GM19023 (cell line): Measurements from ENCODE around the gene EREG.

ENCODE experiments used
- ATAC-seq: cut with Tn5 transposase; IDR thresholded peaks from one replicate; pipeline ENCODE4 v1.9.1; 2021; ENCODE audit warnings: mild to moderate bottlenecking, moderate library complexity; ENCODE audit not compliant: unreplicated experiment

EREG gene

DNA sequence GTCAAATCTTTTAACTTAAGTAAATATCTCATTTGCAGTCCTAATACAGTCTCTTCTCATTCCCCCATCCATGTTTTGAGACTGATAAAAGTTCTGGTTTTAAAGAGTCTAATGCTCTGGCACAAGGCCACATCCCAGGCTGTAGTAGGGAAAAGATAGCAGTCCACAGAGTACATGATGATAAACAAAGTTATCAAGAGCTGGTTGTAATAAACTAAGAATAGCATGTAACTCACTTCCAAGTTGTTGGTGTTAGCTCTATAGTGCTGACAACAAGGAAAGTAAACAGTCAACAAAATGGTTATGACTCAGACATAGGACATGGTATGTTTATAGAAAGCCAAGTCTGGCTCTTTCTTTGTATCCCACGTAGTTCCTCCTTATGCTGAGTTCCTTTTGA lies 58.2 kb downstream of the EREG start:
- ATAC-seq: no peak

DNA sequence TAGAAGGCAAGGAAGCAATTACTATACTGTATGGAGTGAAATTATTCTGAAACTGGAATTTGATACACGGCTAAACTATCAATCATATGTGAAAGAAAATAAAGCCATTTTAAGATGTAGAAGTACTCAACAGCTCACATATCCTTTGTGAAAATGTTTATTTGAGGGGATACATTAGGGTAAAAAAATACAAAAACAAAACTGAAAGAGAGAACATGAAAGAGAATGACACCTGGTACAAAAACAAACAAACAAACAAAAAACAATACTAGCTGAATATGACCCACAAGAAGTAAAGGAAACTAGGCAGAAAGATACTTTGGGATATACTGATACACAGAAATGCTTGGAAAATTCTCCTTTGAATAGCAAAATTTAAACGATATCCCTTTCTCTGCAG lies 59.2 kb downstream of the EREG start:
- no peak for ATAC-seq

DNA sequence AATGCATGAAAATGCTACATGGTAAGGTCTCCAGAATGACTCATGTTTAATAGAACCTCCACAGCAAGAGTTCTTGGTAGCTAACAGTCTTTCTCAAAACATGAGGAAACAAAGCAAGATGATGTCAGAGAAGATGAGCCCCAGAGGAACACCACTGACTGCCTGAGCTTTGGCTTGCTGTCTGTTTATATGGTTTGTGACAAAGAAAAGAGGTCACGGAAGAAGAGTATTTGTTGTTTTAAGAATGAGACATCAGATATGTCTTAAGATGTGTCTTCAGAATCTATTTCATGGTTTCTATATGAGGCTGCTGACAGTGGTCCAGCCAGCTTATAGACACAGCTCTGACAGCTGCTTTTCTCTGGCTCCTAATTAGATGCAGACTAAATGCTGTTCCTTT lies 61.2 kb downstream of the EREG start:
- ATAC-seq: no peak

DNA sequence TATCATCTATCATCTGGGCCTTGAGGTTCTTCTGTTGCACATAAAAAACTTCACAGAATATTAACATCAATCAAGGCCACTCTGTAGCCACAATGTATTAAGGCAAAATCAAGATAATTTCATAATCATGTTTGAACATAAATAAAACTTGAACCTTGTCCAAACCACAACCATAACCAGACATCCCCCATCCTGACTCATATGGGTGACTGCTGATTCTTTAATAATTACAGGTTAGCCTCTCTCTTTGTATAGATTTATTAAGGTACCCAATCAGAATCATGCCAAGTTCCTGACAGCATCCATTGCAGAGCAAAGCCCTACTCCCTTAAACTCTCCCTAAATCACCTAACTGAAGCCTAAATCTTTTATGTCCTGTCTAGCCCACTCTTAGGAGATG lies 63.3 kb downstream of the EREG start:
- ATAC-seq: no peak

DNA sequence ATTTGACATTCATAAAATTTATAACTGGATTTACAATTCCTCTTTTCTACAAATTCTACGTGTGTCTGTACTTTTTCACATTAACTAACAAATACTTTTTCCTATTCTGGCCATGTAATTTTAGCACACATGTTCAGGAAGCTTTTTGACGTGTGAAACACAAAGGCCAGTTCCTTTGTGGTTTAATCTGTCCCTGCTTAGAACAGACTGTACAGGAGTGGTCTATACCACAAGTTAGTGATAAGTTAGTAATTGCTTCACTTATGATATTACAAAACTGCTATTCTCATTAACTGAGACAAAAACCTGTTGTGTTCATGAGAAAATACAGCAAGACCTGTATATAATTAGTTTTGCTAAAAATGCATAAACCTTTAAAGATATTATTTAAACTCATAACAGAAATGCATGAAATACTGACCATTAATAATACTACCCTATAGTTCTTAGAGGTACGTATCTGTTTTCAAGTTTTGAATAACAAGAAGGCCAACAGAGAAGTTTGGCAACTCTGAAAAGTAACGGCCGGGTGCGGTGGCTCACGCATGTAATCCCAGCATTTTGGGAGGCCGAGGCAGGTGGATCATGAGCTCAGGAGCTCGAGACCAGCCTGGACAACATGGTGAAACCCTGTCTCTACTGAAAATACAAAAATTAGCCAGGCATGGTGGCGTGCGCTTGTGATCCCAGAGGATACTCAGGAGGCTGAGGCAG lies 66.3 kb downstream of the EREG start:
- ATAC-seq: no peak

DNA sequence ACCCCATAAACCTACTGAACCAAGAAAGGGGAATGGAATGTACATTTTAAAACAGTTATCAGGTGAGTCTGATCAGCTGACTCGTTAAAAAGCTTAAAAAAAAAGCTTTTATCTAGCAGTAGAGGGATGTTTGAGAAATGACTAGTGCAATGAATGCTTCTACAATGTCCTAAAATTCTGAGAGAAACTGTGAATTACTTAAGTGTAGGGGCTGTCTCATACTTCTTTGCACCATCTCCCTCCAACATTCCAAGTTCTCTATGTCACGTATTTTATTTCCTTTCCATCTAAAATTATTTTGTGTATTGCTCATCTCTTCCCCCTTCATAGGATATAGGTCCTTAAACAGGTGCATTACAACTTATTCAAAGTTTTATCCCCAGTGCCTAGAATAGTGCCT lies 68.1 kb downstream of the EREG start:
- no peak for ATAC-seq

DNA sequence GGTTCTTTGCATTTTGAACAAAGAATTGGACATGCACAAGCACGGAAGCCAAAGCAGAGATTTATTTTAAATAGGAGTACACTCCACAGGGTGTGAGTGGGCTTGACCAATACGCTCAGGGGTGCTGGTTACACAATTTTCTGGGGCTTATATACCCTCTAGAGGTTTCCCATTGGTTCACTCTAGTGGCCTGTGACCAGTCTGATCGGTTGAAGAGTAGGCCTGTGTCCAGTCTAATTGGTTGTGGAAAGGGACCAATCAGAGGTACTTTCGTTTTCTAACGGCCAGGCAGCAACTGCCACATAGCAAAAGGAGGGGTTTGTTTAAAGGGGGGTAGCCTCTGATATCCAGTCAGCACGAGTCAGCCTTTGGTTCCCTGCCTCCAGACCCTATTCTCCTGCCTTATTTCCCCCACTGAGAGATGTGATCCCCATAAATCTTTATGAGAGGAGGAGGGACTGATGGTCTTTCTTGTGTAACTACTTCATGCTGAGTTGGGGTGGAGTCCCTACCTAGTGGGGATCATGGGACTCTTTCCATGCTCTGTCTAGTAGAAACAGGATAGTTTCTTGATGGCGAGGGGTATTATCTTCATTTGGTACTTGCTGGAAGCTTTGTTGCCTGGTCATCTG lies 68.7 kb downstream of the EREG start:
- no peak for ATAC-seq

DNA sequence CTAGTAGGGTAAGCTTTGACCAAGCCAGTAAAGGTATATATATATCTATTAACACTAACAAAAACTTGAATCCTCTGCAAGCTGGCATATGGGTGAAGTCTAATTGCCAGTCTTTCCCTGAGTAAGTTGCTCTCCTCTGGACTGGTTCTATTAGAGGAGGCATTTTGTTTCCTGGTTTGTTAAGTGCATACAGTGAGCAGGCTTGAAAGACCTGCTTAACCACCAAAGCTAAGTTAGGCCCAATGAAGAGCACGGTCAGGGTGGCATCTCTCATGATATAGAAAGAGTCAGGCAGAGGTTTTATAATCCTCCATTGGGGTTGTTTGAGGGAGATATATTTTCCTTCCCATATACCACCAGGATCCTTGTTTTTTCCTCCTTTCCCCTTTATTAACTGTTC lies 70.4 kb downstream of the EREG start:
- no peak for ATAC-seq

DNA sequence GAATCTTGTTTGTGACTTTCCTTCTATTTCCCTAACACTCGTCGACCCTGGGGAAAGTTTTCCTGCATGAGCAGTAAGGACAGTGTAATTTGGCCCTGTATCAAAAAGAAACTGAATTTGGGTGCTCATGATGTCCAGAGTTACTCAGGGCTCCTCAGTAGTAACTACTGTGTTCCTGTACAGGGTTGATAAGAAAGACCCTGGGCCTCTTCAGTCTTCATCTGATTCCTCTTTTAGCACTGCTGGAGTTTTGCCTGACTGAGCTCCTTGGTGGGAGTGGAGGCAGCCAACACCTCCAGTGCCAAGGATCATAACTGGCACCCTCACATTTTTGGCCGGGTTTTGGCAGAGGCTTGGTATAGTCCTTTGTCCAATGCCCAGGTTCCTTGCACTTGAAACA lies 72.9 kb downstream of the EREG start:
- ATAC-seq: no peak
